HEK293 (cell line): ENCODE results near the gene SPTLC1.

ENCODE experiments used
- AEBP2 ChIP-seq: fragments of 450-650 bp; formaldehyde crosslinking; IDR thresholded peaks from 2 replicates; pipeline ENCODE4 v1.5.1; 2016; ENCODE audit warnings: missing biosample characterization, missing genetic modification characterization, borderline replicate concordance
- BCL11B ChIP-seq: fragments of 450-650 bp; formaldehyde crosslinking; IDR thresholded peaks from 2 replicates; pipeline ENCODE4 v1.5.1; 2016; ENCODE audit warnings: low read depth, missing biosample characterization, missing genetic modification characterization
- FEZF1 ChIP-seq: fragments of 450-650 bp; formaldehyde crosslinking; IDR thresholded peaks from 2 replicates; pipeline ENCODE4 v1.5.1; 2016; ENCODE audit warnings: missing biosample characterization, missing genetic modification characterization
- IKZF3 ChIP-seq: fragments of 450-650 bp; IDR thresholded peaks from 2 replicates; pipeline ENCODE4 v1.5.0; 2018; ENCODE audit warnings: missing biosample characterization, mild to moderate bottlenecking, missing genetic modification characterization, moderate library complexity
- SETDB1 ChIP-seq: IDR thresholded peaks from one replicate; pipeline ENCODE4 v1.6.1; 2017; ENCODE audit warnings: mild to moderate bottlenecking, low read length, moderate library complexity, mixed read lengths; ENCODE audit not compliant: insufficient read length
- TSHZ1 ChIP-seq: fragments of 450-650 bp; formaldehyde crosslinking; IDR thresholded peaks from 2 replicates; pipeline ENCODE4 v1.5.1; 2016; ENCODE audit warnings: missing biosample characterization, missing genetic modification characterization, borderline replicate concordance
- ZBTB49 ChIP-seq: fragments of 450-650 bp; formaldehyde crosslinking; IDR thresholded peaks from 2 replicates; pipeline ENCODE4 v1.5.1; 2016; ENCODE audit warnings: missing biosample characterization, missing genetic modification characterization, low read depth
- ZFP3 ChIP-seq: fragments of 450-650 bp; formaldehyde crosslinking; IDR thresholded peaks from 2 replicates; pipeline ENCODE4 v1.5.1; 2016; ENCODE audit warnings: low read depth, missing biosample characterization, missing genetic modification characterization
- ZFP69B ChIP-seq: fragments of 450-650 bp; formaldehyde crosslinking; IDR thresholded peaks from 2 replicates; pipeline ENCODE4 v1.5.1; 2016; ENCODE audit warnings: missing biosample characterization, missing genetic modification characterization
- ZNF10 ChIP-seq: fragments of 450-650 bp; formaldehyde crosslinking; IDR thresholded peaks from 2 replicates; pipeline ENCODE4 v1.5.1; 2017; ENCODE audit warnings: missing biosample characterization, missing genetic modification characterization
- ZNF174 ChIP-seq: fragments of 450-650 bp; formaldehyde crosslinking; IDR thresholded peaks from 2 replicates; pipeline ENCODE4 v1.5.0; 2017; ENCODE audit warnings: missing biosample characterization, mild to moderate bottlenecking, missing genetic modification characterization
- ZNF175 ChIP-seq: fragments of 450-650 bp; formaldehyde crosslinking; IDR thresholded peaks from 2 replicates; pipeline ENCODE4 v1.5.1; 2016; ENCODE audit warnings: missing biosample characterization, missing genetic modification characterization
- ZNF184 ChIP-seq: fragments of 450-650 bp; IDR thresholded peaks from 2 replicates; pipeline ENCODE4 v1.5.1; 2018; ENCODE audit warnings: missing biosample characterization, mild to moderate bottlenecking, missing genetic modification characterization
- ZNF23 ChIP-seq: fragments of 450-650 bp; formaldehyde crosslinking; IDR thresholded peaks from 2 replicates; pipeline ENCODE4 v1.5.1; 2016; ENCODE audit warnings: missing biosample characterization, missing genetic modification characterization, borderline replicate concordance
- ZNF239 ChIP-seq: fragments of 450-650 bp; formaldehyde crosslinking; IDR thresholded peaks from 2 replicates; pipeline ENCODE4 v1.5.1; 2016; ENCODE audit warnings: missing biosample characterization, missing genetic modification characterization
- ZNF354C ChIP-seq: fragments of 450-650 bp; formaldehyde crosslinking; IDR thresholded peaks from 2 replicates; pipeline ENCODE4 v1.5.1; 2016; ENCODE audit warnings: missing biosample characterization, missing genetic modification characterization, low read depth, borderline replicate concordance
- ZNF394 ChIP-seq: fragments of 450-650 bp; formaldehyde crosslinking; IDR thresholded peaks from 2 replicates; pipeline ENCODE4 v1.5.1; 2016; ENCODE audit warnings: missing biosample characterization, missing genetic modification characterization, mild to moderate bottlenecking, moderate library complexity, borderline replicate concordance
- ZNF416 ChIP-seq: fragments of 450-650 bp; formaldehyde crosslinking; IDR thresholded peaks from 2 replicates; pipeline ENCODE4 v1.5.1; 2016; ENCODE audit warnings: missing biosample characterization, missing genetic modification characterization
- ZNF449 ChIP-seq: fragments of 450-650 bp; formaldehyde crosslinking; IDR thresholded peaks from 2 replicates; pipeline ENCODE4 v1.5.1; 2017; ENCODE audit warnings: missing biosample characterization, mild to moderate bottlenecking, missing genetic modification characterization, moderate library complexity
- ZNF501 ChIP-seq: fragments of 450-650 bp; formaldehyde crosslinking; IDR thresholded peaks from 2 replicates; pipeline ENCODE4 v1.5.1; 2016; ENCODE audit warnings: missing biosample characterization, missing genetic modification characterization
- ZNF544 ChIP-seq: fragments of 450-650 bp; formaldehyde crosslinking; IDR thresholded peaks from 2 replicates; pipeline ENCODE4 v1.5.0; 2017; ENCODE audit warnings: missing biosample characterization, missing genetic modification characterization
- ZNF555 ChIP-seq: fragments of 450-650 bp; formaldehyde crosslinking; conservative IDR thresholded peaks from 2 replicates; pipeline ENCODE4 v1.5.1; 2017; ENCODE audit warnings: missing biosample characterization, mild to moderate bottlenecking, missing genetic modification characterization, inconsistent platforms
- ZNF558 ChIP-seq: fragments of 450-650 bp; formaldehyde crosslinking; IDR thresholded peaks from 2 replicates; pipeline ENCODE4 v1.5.1; 2016; ENCODE audit warnings: missing biosample characterization, missing genetic modification characterization
- ZNF629 ChIP-seq: fragments of 450-650 bp; formaldehyde crosslinking; IDR thresholded peaks from 2 replicates; pipeline ENCODE4 v1.5.1; 2017; ENCODE audit warnings: missing biosample characterization, missing genetic modification characterization
- ZNF76 ChIP-seq: fragments of 450-650 bp; formaldehyde crosslinking; IDR thresholded peaks from 2 replicates; pipeline ENCODE4; 2016; ENCODE audit warnings: low read depth, missing biosample characterization, missing genetic modification characterization, borderline replicate concordance
- ZNF768 ChIP-seq: fragments of 450-650 bp; formaldehyde crosslinking; IDR thresholded peaks from 2 replicates; pipeline ENCODE4 v1.5.1; 2018; ENCODE audit warnings: missing biosample characterization, mild to moderate bottlenecking, missing genetic modification characterization
- ZNF837 ChIP-seq: fragments of 450-650 bp; formaldehyde crosslinking; IDR thresholded peaks from 2 replicates; pipeline ENCODE4 v1.5.1; 2016; ENCODE audit warnings: missing biosample characterization, missing genetic modification characterization
- ZSCAN4 ChIP-seq: fragments of 450-650 bp; formaldehyde crosslinking; IDR thresholded peaks from 2 replicates; pipeline ENCODE4 v1.5.1; 2017; ENCODE audit warnings: missing biosample characterization, missing genetic modification characterization

Gene SPTLC1

GRCh38 chr9:92147030-92147851, 32.0 kb upstream of the SPTLC1 start (continued):
- TF ChIP-seq ZNF449 (tag by site-specific recombination) (no peak), TSHZ1 (tag by site-specific recombination) (no peak), ZNF184 (tag by site-specific recombination) (no peak), AEBP2 (tag by site-specific recombination) (no peak), ZNF354C (tag by site-specific recombination) (no peak), ZNF239 (no peak), ZNF555 (no peak), ZNF501 (tag by site-specific recombination) (no peak), ZNF23 (no peak), IKZF3 (tag by site-specific recombination) (peak; percentile 42), ZNF629 (tag by site-specific recombination) (peak; percentile 75), ZNF10 (tag by site-specific recombination) (no peak), ZNF394 (peak; percentile 30; the same call in 1 of the 2 replicates), ZBTB49 (no peak), ZNF175 (tag by site-specific recombination) (no peak), ZNF837 (tag by site-specific recombination) (no peak), ZNF544 (no peak), ZFP3 (tag by site-specific recombination) (no peak), ZSCAN4 (tag by site-specific recombination) (no peak), FEZF1 (tag by site-specific recombination) (no peak; the same call in 1 of the 2 replicates), BCL11B (tag by site-specific recombination) (no peak), ZNF558 (tag by site-specific recombination) (peak; percentile 30; the same call in 1 of the 2 replicates), ZNF174 (tag by site-specific recombination) (no peak), SETDB1 (no peak), ZNF76 (tag by site-specific recombination) (no peak), ZNF768 (tag by site-specific recombination) (no peak), ZFP69B (tag by site-specific recombination) (peak; percentile 66; the same call in 1 of the 2 replicates), ZNF416 (tag by site-specific recombination) (no peak)
